Smooth muscle cell (in vitro differentiated cells): ENCODE data around the gene RAB40A. TPM values are rescaled to one million over a fixed set of nuclear protein-coding genes. Genes with fewer than 3 reads are reported as not detected.

Experiments used
- DNase-seq: peaks from one replicate; lab custom pipeline; 2025; ENCODE audit not compliant: unreplicated experiment; lab: John Stamatoyannopoulos, UW
- H2AFZ ChIP-seq: fragments of 200-600 bp; sonication (generic); 2 replicates; pipeline ENCODE4 v1.6.0; 2016; ENCODE audit warnings: antibody characterized with exemption, low read depth, mild to moderate bottlenecking
- H3F3A ChIP-seq: fragments of 200-600 bp; sonication (generic); 2 replicates; pipeline ENCODE4 v1.6.0; 2017; ENCODE audit warnings: antibody characterized with exemption, low read depth
- H3K27ac ChIP-seq: fragments of 200-600 bp; sonication (generic); 2 replicates; pipeline ENCODE4 v1.5.1; 2016; ENCODE audit warnings: low read depth, mild to moderate bottlenecking
- H3K27me3 ChIP-seq: fragments of 200-600 bp; sonication (generic); 2 replicates; pipeline ENCODE4 v1.6.1; 2016; ENCODE audit warnings: low read depth, mild to moderate bottlenecking
- H3K36me3 ChIP-seq: fragments of 200-600 bp; sonication (generic); 2 replicates; pipeline ENCODE4 v1.5.1; 2016; ENCODE audit warnings: low read depth
- H3K4me1 ChIP-seq: fragments of 200-600 bp; sonication (generic); 2 replicates; pipeline ENCODE4 v1.5.1; 2016; ENCODE audit warnings: low read depth
- H3K4me2 ChIP-seq: fragments of 200-600 bp; sonication (generic); 2 replicates; pipeline ENCODE4 v1.6.0; 2016; ENCODE audit warnings: mild to moderate bottlenecking
- H3K4me3 ChIP-seq: fragments of 200-600 bp; sonication (generic); 2 replicates; pipeline ENCODE4 v1.5.1; 2016; ENCODE audit warnings: mild to moderate bottlenecking
- H3K79me2 ChIP-seq: fragments of 200-600 bp; sonication (generic); 2 replicates; pipeline ENCODE4 v1.6.0; 2016; ENCODE audit warnings: low read depth, mild to moderate bottlenecking
- H3K9ac ChIP-seq: fragments of 200-600 bp; sonication (generic); 2 replicates; pipeline ENCODE4 v1.6.0; 2016; ENCODE audit warnings: low read depth
- H3K9me3 ChIP-seq: fragments of 200-600 bp; sonication (generic); replicated peaks from 2 replicates; pipeline ENCODE4 v1.5.1; 2016; ENCODE audit warnings: low read depth
- H4K20me1 ChIP-seq: fragments of 200-600 bp; sonication (generic); 2 replicates; pipeline ENCODE4 v1.6.0; 2016; ENCODE audit warnings: low read depth
- CTCF ChIP-seq: fragments of 200-600 bp; sonication (generic); IDR thresholded peaks from 2 replicates; pipeline ENCODE4 v1.5.1; 2017; ENCODE audit warnings: borderline replicate concordance, mild to moderate bottlenecking, antibody characterized with exemption; ENCODE audit not compliant: insufficient read depth, poor library complexity, severe bottlenecking
- WGBS: methylation state at CpG from one replicate; pipeline ENCODE4 v1.1.7; 2016; ENCODE audit warnings: low lambda C conversion rate; 5-methylcytosine and 5-hydroxymethylcytosine counted together
- polyA plus RNA-seq: library from polyadenylated mRNA; unstranded; fragments of >200 nt; fragmentation: Nextera tagmentation; extraction: Ambion mirVana; gene quantifications from 2 replicates; pipeline ENCODE4 v1.2.1, GENCODE V29; 2016
- total RNA-seq: library from RNA; depleted of rRNA; stranded (reverse); fragments of >200 nt; gene quantifications from 2 replicates; pipeline ENCODE4 v1.2.3, GENCODE V29; 2014

RAB40A gene
- total and polyA plus RNA-seq, 2 experiments from 2014 or later, result 0.13 to 0.63 TPM

- Histone ChIP-seq H4K20me1 (no peaks in the 10 kb centered on the region), H3K9me3 (no peaks in the 10 kb centered on the region), H3K27me3 (no peaks in the 10 kb centered on the region), H3K9ac (no peak overlapping the region), H3K27ac (no peak overlapping the region), H3K4me3 (no peak overlapping the region), H3K4me2 (no peak overlapping the region), H3K4me1 (no peaks in the 10 kb centered on the region), H2AFZ (no peak overlapping the region), H3K36me3 (no peaks in the 10 kb centered on the region), H3K79me2 (no peaks in the 10 kb centered on the region), H3F3A (no peaks in the 10 kb centered on the region)
- no peak for TF ChIP-seq CTCF
- DNase-seq, result no peak
Observed at GRCh38 chrX:103536071-103536470, 16.8 kb upstream of the RAB40A start.

- Histone ChIP-seq H3K79me2 (no peaks in the 10 kb centered on the region), H3K9ac (no peak overlapping the region), H4K20me1 (no peaks in the 10 kb centered on the region), H3K27ac (no peak overlapping the region), H3F3A (no peaks in the 10 kb centered on the region), H3K4me2 (no peak overlapping the region), H3K9me3 (no peaks in the 10 kb centered on the region), H3K4me1 (no peaks in the 10 kb centered on the region), H2AFZ (no peak overlapping the region), H3K36me3 (no peaks in the 10 kb centered on the region), H3K4me3 (no peak overlapping the region), H3K27me3 (no peaks in the 10 kb centered on the region)
- WGBS, result 65% methylated on average over 1 of the region's 1 CpG
- TF ChIP-seq CTCF, result no peak
- DNase-seq, result no peak
Observed at GRCh38 chrX:103535206-103535605, 15.9 kb upstream of the RAB40A start.

- peak overlapping the region; percentile 35 for H3K9ac ChIP-seq
- H2AFZ ChIP-seq, result peak overlapping the region; percentile 92
- no peaks in the 10 kb centered on the region for H3K36me3 ChIP-seq
- no peaks in the 10 kb centered on the region for H3K9me3 ChIP-seq
- peak overlapping the region; percentile 62 for H3K4me3 ChIP-seq
- H3K79me2 ChIP-seq, result no peaks in the 10 kb centered on the region
- peak; percentile 92 for TF ChIP-seq CTCF
- peak; percentile 53 for DNase-seq
- 7% methylated on average over 15 of the region's 15 CpGs for WGBS
- H3K4me2 ChIP-seq, result peak overlapping the region; percentile 94
- H4K20me1 ChIP-seq, result no peaks in the 10 kb centered on the region
- H3K27me3 ChIP-seq, result no peaks in the 10 kb centered on the region
- no peaks in the 10 kb centered on the region for H3K4me1 ChIP-seq
- H3K27ac ChIP-seq, result no peak overlapping the region
- H3F3A ChIP-seq, result no peaks in the 10 kb centered on the region
Observed at GRCh38 chrX:103533511-103534216, 14.4 kb upstream of the RAB40A start.

- no peak for DNase-seq
- WGBS, result 41% methylated on average over 6 of the region's 6 CpGs
Observed at GRCh38 chrX:103531002-103531401, 11.7 kb upstream of the RAB40A start.

More at GRCh38 chrX:103531002-103531401, 11.7 kb upstream of the RAB40A start:
- Histone ChIP-seq H3K36me3 (no peaks in the 10 kb centered on the region), H2AFZ (no peak overlapping the region), H4K20me1 (no peaks in the 10 kb centered on the region), H3K9me3 (no peaks in the 10 kb centered on the region), H3F3A (no peaks in the 10 kb centered on the region), H3K4me1 (no peaks in the 10 kb centered on the region), H3K27me3 (no peaks in the 10 kb centered on the region), H3K9ac (no peak overlapping the region), H3K4me2 (no peak overlapping the region), H3K27ac (peak overlapping the region; percentile 48), H3K79me2 (no peaks in the 10 kb centered on the region), H3K4me3 (no peak overlapping the region)
- no peak for TF ChIP-seq CTCF
